ENCODE results near the gene PGAP2. TPM values are rescaled to one million over a fixed set of nuclear protein-coding genes. Genes with fewer than 3 reads are reported as not detected.

The PGAP2 gene
- total and polyA plus RNA-seq, 2 of the 4 experiments (the other 2 are of a cell fraction): 10.6 to 31.3 TPM

DNA sequence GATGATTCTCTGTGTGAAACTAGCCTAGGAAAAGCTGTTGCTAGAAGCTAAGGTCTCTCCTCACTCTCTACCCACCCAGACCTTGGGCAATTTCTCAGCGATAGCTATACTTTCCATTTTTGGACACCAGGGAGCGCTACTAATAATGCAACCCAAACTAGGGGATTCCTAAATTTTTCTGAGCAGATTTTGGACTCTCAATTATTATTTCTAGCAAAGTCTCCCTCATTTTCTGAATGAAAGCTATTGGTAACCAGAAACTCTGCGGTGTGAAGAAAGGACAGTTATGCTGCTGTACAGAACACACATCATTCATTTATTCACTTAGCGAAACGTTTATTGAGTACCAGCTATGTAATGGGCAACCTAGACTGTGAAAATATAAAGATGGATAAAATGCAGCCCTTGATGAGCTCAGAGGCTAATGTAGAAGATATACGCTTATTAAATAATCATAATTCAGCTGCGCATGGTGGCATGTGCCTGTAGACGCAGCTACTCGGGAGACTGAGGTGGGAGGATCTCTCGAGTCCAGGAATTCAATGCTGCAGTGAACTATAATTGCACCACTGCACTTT is 41.0 kb downstream of the PGAP2 start:
- Histone ChIP-seq H3K4ac (ENCODE audit: low read depth, low read length) (no peak overlapping the region), H2BK20ac (ENCODE audit: low read depth, low read length) (no peak overlapping the region), H2AK5ac (ENCODE audit: low read depth, low read length) (no peak overlapping the region), H3K18ac (ENCODE audit: low read depth, low read length) (no peak overlapping the region), H3K36me3 (ENCODE audit: control insufficient read depth, insufficient read depth, low read length) (no peaks in the 10 kb centered on the region), H2AK9ac (replicated peaks; ENCODE audit: low read depth, low read length, poor library complexity) (no peak overlapping the region), H3K27me3 (ENCODE audit: control insufficient read depth, insufficient read depth, low read length) (no peaks in the 10 kb centered on the region; the same call in 1 of the 2 replicates), H4K8ac (ENCODE audit: low read depth in 2 of 2, low read length in 2 of 2) (no peak overlapping the region), H2BK15ac (ENCODE audit: low read depth, low read length) (no peak overlapping the region), H4K20me1 (ENCODE audit: insufficient read depth, low read length) (no peaks in the 10 kb centered on the region), H3K27ac (ENCODE audit: insufficient read depth, low read length) (no peak overlapping the region), H3K4me3 (ENCODE audit: insufficient read depth, low read depth, low read length) (no peak overlapping the region), H4K5ac (ENCODE audit: low read depth, low read length) (no peak overlapping the region), H3K9me1 (ENCODE audit: insufficient read depth, low read length) (peaks cover 7% of the 10 kb centered on the region), H4K91ac (ENCODE audit: insufficient read depth, low read depth, low read length) (no peak overlapping the region), H3K79me1 (ENCODE audit: low read depth in 1 of 2, low read length in 2 of 2) (peaks cover 0 to 4% of the 10 kb centered on the region in 2 experiments; a peak in 1 of 4 replicates), H2BK120ac (ENCODE audit: low read depth, low read length) (no peak overlapping the region), H3K4me1 (ENCODE audit: control insufficient read depth, insufficient read depth, low read length) (peaks cover 2% of the 10 kb centered on the region; the same call in 1 of the 2 replicates), H2BK5ac (ENCODE audit: low read depth, low read length, poor library complexity, severe bottlenecking) (no peak overlapping the region), H3K23ac (ENCODE audit: low read depth, low read length) (no peak overlapping the region), H3K9me3 (ENCODE audit: control insufficient read depth, insufficient read depth, low read length) (no peaks in the 10 kb centered on the region), H3K9ac (ENCODE audit: low read depth, low read length) (no peak overlapping the region), H3K14ac (replicated peaks; ENCODE audit: low read depth, low read length) (no peak overlapping the region), H2AFZ (replicated peaks; ENCODE audit: low read length, poor library complexity) (no peak overlapping the region), H3K4me2 (ENCODE audit: low read depth, low read length) (no peak overlapping the region), H3K56ac (ENCODE audit: extremely low read depth, insufficient read depth, low read length) (no peak overlapping the region)
- ChIA-PET CTCF (interaction anchor here (0.6 to 9.2 kb wide), 15 partner anchors 9 to 247 kb away, joined by 3 to 186 read pairs (median 4); no protein-coding TSS in a partner anchor), POLR2A (ENCODE audit: unreplicated experiment) (no interaction called here)
- BruUV-seq (replicated peaks): no TSS peak
- DNase-seq: peak; percentile 41
- in situ Hi-C loops (cut with MboI; ENCODE audit: low sequenced_read_pairs) (loop anchor here (5.0 kb wide), 1 partner anchor 223 kb away; no protein-coding TSS in a partner anchor), dilution Hi-C loops (cut with HindIII; ENCODE audit: low sequenced_read_pairs, unreplicated experiment) (no loop called here), intact Hi-C loops (cut with micrococcal nuclease) (loop anchor here (1.0 kb wide), 1 partner anchor 223 kb away; no protein-coding TSS in a partner anchor)
- 0% methylated on average over 1 of the region's 10 CpGs; no CpG with 5 or more reads in 1 of the 2 experiments for WGBS, 2 experiments (ENCODE audit: extremely low coverage in 2 of 2, insufficient read length in 1 of 2)
- peak; percentile 90 for ATAC-seq (ENCODE audit: low read depth)
- TF ChIP-seq RFX5 (IDR thresholded peaks at IDR 0.05; ENCODE audit: low read depth, low read length) (no peak), CHD1 (IDR thresholded peaks at IDR 0.05; ENCODE audit: low read depth, low read length) (no peak), RCOR1 (IDR thresholded peaks at IDR 0.05; ENCODE audit: insufficient replicate concordance, low read length) (no peak), POLR2A (IDR thresholded peaks at IDR 0.05; ENCODE audit: low read depth, low read length) (no peak), MXI1 (IDR thresholded peaks at IDR 0.05; ENCODE audit: borderline replicate concordance, low read depth, low read length) (no peak), USF2 (IDR thresholded peaks at IDR 0.05; ENCODE audit: low read depth, low read length) (no peak), BHLHE40 (IDR thresholded peaks at IDR 0.05; ENCODE audit: low read depth, low read length) (no peak), FOS (IDR thresholded peaks at IDR 0.05; ENCODE audit: low read depth, low read length) (no peak), MAFK (IDR thresholded peaks at IDR 0.05; ENCODE audit: low read depth, low read length) (no peak), SMC3 (IDR thresholded peaks at IDR 0.05; ENCODE audit: low read depth, low read length) (peak; percentile 89), CEBPB (IDR thresholded peaks at IDR 0.05; ENCODE audit: low read depth, low read length) (peak; percentile 59; the same call in 1 of the 2 replicates), RAD21 (IDR thresholded peaks at IDR 0.05; ENCODE audit: low read length) (peak; percentile 71), NFE2L2 (IDR thresholded peaks at IDR 0.05; ENCODE audit: low read depth, low read length) (no peak), MAZ (IDR thresholded peaks at IDR 0.05; ENCODE audit: borderline replicate concordance, low read depth, low read length) (no peak), CTCF (conservative IDR thresholded peaks at IDR 0.05; ENCODE audit: low read depth, low read length) (peak; percentile 75)
- TF ChIP-seq, protein P1, sequence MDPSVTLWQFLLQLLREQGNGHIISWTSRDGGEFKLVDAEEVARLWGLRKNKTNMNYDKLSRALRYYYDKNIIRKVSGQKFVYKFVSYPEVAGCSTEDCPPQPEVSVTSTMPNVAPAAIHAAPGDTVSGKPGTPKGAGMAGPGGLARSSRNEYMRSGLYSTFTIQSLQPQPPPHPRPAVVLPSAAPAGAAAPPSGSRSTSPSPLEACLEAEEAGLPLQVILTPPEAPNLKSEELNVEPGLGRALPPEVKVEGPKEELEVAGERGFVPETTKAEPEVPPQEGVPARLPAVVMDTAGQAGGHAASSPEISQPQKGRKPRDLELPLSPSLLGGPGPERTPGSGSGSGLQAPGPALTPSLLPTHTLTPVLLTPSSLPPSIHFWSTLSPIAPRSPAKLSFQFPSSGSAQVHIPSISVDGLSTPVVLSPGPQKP (IDR thresholded peaks at IDR 0.05; ENCODE audit: borderline replicate concordance, low read depth, low read length): no peak
